Suprapubic skin (tissue), 3 donors: ENCODE data around the gene SMPX.

ENCODE experiments used
- CTCF ChIP-seq, 2 donors: fragments of 200-600 bp in 1 of 2; fragments of 450-650 bp in 1 of 2; sonication (generic) in 1 of 2; IDR thresholded peaks; one replicate each; pipeline ENCODE4 v1.5.1; 2016 to 2019; ENCODE audit warnings: antibody characterized with exemption in 2 of 2, mild to moderate bottlenecking in 1 of 2, moderate library complexity in 1 of 2
- POLR2A ChIP-seq, 2 donors: fragments of 450-650 bp; IDR thresholded peaks; one replicate each; pipeline ENCODE4 v1.6.1; 2017; ENCODE audit warnings: antibody characterized with exemption in 2 of 2, mild to moderate bottlenecking in 2 of 2, moderate library complexity in 2 of 2

- TF ChIP-seq CTCF (IDR thresholded peaks at IDR 0.05) (no peak), POLR2A (IDR thresholded peaks at IDR 0.05) (no peak)
Observed at GRCh38 chrX:21725496-21725895, 32.4 kb downstream of the SMPX start.
